HCT116 (cell line): ENCODE data around the gene MAP2K2.

Experiments
- CTCF ChIP-seq, 3 experiments: fragments of 200-600 bp in 1 of 3; sonication (generic) in 1 of 3; IDR thresholded peaks in 2 of 3; conservative IDR thresholded peaks in 1 of 3; 2 replicates each; pipeline ENCODE4 v1.5.1; 2012 to 2017; ENCODE audit warnings: low read depth in 2 of 3, low read length in 2 of 3, antibody characterized with exemption in 1 of 3, borderline replicate concordance in 1 of 3, control low read depth in 1 of 3, mild to moderate bottlenecking in 1 of 3, mixed read lengths in 1 of 3, mixed run types in 1 of 3, moderate library complexity in 1 of 3; ENCODE audit not compliant: insufficient read depth in 1 of 3
- JUND ChIP-seq: IDR thresholded peaks from 2 replicates; pipeline ENCODE4 v1.6.1; 2012
- POLR2A ChIP-seq: IDR thresholded peaks from 2 replicates; pipeline ENCODE4 v1.7.0; 2011; ENCODE audit warnings: borderline replicate concordance; ENCODE audit not compliant: insufficient read depth, insufficient read length; ENCODE audit errors: extremely low read depth
- POLR2AphosphoS5 ChIP-seq: IDR thresholded peaks from 2 replicates; pipeline ENCODE4 v1.6.1; 2011; ENCODE audit warnings: mild to moderate bottlenecking, low read depth, low read length, moderate library complexity
- RAD21 ChIP-seq: IDR thresholded peaks from 2 replicates; pipeline ENCODE4 v1.6.1; 2012; ENCODE audit warnings: low read depth, mild to moderate bottlenecking
- SIN3A ChIP-seq: IDR thresholded peaks from 2 replicates; pipeline ENCODE4 v1.6.1; 2012; ENCODE audit warnings: low read depth
- SP1 ChIP-seq: IDR thresholded peaks from 2 replicates; pipeline ENCODE4 v1.6.1; 2012; ENCODE audit warnings: low read depth
- YY1 ChIP-seq: IDR thresholded peaks from 2 replicates; pipeline ENCODE4 v1.6.1; 2011; ENCODE audit warnings: low read length, low read depth, moderate library complexity, mild to moderate bottlenecking; ENCODE audit not compliant: insufficient replicate concordance; ENCODE audit errors: extremely low read depth
- ZNF274 ChIP-seq: fragments of 200-500 bp; sonication (Bioruptor generic); IDR thresholded peaks from 2 replicates; pipeline ENCODE4 v1.6.1; 2014; ENCODE audit warnings: mild to moderate bottlenecking, low read depth, low read length, inconsistent platforms

- TF ChIP-seq POLR2A (no peak), JUND (no peak), CTCF (IDR thresholded peaks at IDR 0.05 in 2 of 3, conservative IDR thresholded peaks at IDR 0.05 in 1 of 3; ENCODE audit: borderline replicate concordance in 1 of 3, insufficient read depth in 1 of 3, low read depth in 2 of 3, low read length in 2 of 3) (no peak), ZNF274 (no peak), RAD21 (no peak), POLR2AphosphoS5 (no peak), SP1 (no peak), YY1 (no peak), SIN3A (no peak)
Observed at GRCh38 chr19:4060621-4061177, 63.2 kb downstream of the MAP2K2 start.
